Loucy (cell line): ENCODE results near the gene LCN9.

Experiments used
- H2AFZ ChIP-seq: fragments of 200-600 bp; sonication (generic); 2 replicates; pipeline ENCODE4 v1.6.0; 2016; ENCODE audit warnings: antibody characterized with exemption, mild to moderate bottlenecking, low read length, moderate library complexity
- H3F3A ChIP-seq: fragments of 200-600 bp; 2 replicates; pipeline ENCODE4 v1.6.0; 2016; ENCODE audit warnings: antibody characterized with exemption, low read depth, mild to moderate bottlenecking
- H3K27me3 ChIP-seq: fragments of 200-600 bp; sonication (generic); 2 replicates; pipeline ENCODE4 v1.6.1; 2014; ENCODE audit warnings: low read length, mild to moderate bottlenecking; ENCODE audit not compliant: insufficient read depth, poor library complexity, severe bottlenecking
- H3K36me3 ChIP-seq: fragments of 200-600 bp; sonication (generic); 2 replicates; pipeline ENCODE4 v1.6.1; 2016; ENCODE audit warnings: low read length; ENCODE audit not compliant: insufficient read depth
- H3K4me1 ChIP-seq: fragments of 200-600 bp; sonication (generic); 2 replicates; pipeline ENCODE4 v1.5.1; 2014; ENCODE audit warnings: low read length, mild to moderate bottlenecking; ENCODE audit not compliant: insufficient read depth, poor library complexity, severe bottlenecking
- H3K4me2 ChIP-seq: fragments of 200-600 bp; sonication (generic); 2 replicates; pipeline ENCODE4 v1.6.0; 2014; ENCODE audit warnings: antibody characterized with exemption, low read length, low read depth, mild to moderate bottlenecking; ENCODE audit not compliant: poor library complexity, severe bottlenecking
- H3K4me3 ChIP-seq: fragments of 200-600 bp; sonication (generic); 2 replicates; pipeline ENCODE4 v1.5.1; 2014; ENCODE audit warnings: low read length, mild to moderate bottlenecking, mixed read lengths; ENCODE audit not compliant: poor library complexity, severe bottlenecking
- H3K79me2 ChIP-seq: fragments of 200-600 bp; sonication (generic); 2 replicates; pipeline ENCODE4 v1.6.1; 2014; ENCODE audit warnings: low read length; ENCODE audit not compliant: insufficient read depth
- H3K9ac ChIP-seq: fragments of 200-600 bp; sonication (generic); 2 replicates; pipeline ENCODE4 v1.6.0; 2014; ENCODE audit warnings: mild to moderate bottlenecking, low read depth, low read length, moderate library complexity; ENCODE audit not compliant: poor library complexity, severe bottlenecking
- H3K9me2 ChIP-seq: fragments of 200-600 bp; sonication (generic); replicated peaks from 2 replicates; pipeline ENCODE4 v1.6.1; 2016; ENCODE audit warnings: low read depth, low read length, mixed read lengths
- H3K9me3 ChIP-seq: fragments of 200-600 bp; sonication (generic); 2 replicates; pipeline ENCODE4 v1.6.1; 2014; ENCODE audit warnings: mild to moderate bottlenecking, antibody characterized with exemption, low read length, low read depth; ENCODE audit not compliant: insufficient read depth
- H4K20me1 ChIP-seq: fragments of 200-600 bp; sonication (generic); 2 replicates; pipeline ENCODE4 v1.6.0; 2014; ENCODE audit warnings: antibody characterized with exemption, low read length, mild to moderate bottlenecking; ENCODE audit not compliant: insufficient read depth, poor library complexity, severe bottlenecking
- EZH2phosphoT487 ChIP-seq: fragments of 200-600 bp; IDR thresholded peaks from 2 replicates; pipeline ENCODE4 v1.6.1; 2018; ENCODE audit warnings: antibody characterized with exemption, mild to moderate bottlenecking, moderate library complexity, borderline replicate concordance
- TF ChIP-seq, protein P1 (sequence below): fragments of 200-600 bp; sonication (generic); conservative IDR thresholded peaks from 2 replicates; pipeline ENCODE4 v1.5.1; 2014; ENCODE audit warnings: mild to moderate bottlenecking, antibody characterized with exemption, low read length

Gene LCN9

DNA sequence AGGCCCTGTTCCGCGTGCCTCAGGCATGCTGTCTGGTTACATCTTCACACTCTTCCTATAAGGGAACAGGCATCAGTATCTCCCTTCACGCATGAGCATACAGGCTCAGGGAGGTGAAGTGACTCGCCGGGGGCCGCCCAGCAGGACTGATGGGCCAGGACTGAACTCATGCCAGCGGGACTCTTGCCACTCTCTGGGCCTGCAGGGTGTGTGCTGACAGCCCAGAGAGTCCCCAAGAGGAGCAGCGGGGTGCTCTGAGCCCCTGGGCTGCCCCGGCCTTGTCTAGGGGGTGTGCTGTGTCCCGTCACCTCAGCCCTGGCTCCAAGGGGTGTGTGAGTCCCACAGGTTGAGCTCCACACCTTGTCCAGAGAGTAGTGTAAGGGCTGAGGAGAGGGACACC is 48.8 kb downstream of the LCN9 start:
- no peak overlapping the region for H2AFZ ChIP-seq
- no peak overlapping the region for H3K4me2 ChIP-seq
- H3K9ac ChIP-seq = no peak overlapping the region
- no peaks in the 10 kb centered on the region for H3K4me1 ChIP-seq
- no peak for TF ChIP-seq EZH2phosphoT487
- TF ChIP-seq, protein P1, sequence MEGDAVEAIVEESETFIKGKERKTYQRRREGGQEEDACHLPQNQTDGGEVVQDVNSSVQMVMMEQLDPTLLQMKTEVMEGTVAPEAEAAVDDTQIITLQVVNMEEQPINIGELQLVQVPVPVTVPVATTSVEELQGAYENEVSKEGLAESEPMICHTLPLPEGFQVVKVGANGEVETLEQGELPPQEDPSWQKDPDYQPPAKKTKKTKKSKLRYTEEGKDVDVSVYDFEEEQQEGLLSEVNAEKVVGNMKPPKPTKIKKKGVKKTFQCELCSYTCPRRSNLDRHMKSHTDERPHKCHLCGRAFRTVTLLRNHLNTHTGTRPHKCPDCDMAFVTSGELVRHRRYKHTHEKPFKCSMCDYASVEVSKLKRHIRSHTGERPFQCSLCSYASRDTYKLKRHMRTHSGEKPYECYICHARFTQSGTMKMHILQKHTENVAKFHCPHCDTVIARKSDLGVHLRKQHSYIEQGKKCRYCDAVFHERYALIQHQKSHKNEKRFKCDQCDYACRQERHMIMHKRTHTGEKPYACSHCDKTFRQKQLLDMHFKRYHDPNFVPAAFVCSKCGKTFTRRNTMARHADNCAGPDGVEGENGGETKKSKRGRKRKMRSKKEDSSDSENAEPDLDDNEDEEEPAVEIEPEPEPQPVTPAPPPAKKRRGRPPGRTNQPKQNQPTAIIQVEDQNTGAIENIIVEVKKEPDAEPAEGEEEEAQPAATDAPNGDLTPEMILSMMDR = no peak
- no peaks in the 10 kb centered on the region for H4K20me1 ChIP-seq
- no peaks in the 10 kb centered on the region for H3K27me3 ChIP-seq
- no peaks in the 10 kb centered on the region for H3K79me2 ChIP-seq
- H3K9me3 ChIP-seq = no peaks in the 10 kb centered on the region; the same call in 1 of the 2 replicates
- no peaks in the 10 kb centered on the region for H3K36me3 ChIP-seq
- H3K9me2 ChIP-seq = no peaks in the 10 kb centered on the region
- no peak overlapping the region for H3K4me3 ChIP-seq
- no peaks in the 10 kb centered on the region for H3F3A ChIP-seq

DNA sequence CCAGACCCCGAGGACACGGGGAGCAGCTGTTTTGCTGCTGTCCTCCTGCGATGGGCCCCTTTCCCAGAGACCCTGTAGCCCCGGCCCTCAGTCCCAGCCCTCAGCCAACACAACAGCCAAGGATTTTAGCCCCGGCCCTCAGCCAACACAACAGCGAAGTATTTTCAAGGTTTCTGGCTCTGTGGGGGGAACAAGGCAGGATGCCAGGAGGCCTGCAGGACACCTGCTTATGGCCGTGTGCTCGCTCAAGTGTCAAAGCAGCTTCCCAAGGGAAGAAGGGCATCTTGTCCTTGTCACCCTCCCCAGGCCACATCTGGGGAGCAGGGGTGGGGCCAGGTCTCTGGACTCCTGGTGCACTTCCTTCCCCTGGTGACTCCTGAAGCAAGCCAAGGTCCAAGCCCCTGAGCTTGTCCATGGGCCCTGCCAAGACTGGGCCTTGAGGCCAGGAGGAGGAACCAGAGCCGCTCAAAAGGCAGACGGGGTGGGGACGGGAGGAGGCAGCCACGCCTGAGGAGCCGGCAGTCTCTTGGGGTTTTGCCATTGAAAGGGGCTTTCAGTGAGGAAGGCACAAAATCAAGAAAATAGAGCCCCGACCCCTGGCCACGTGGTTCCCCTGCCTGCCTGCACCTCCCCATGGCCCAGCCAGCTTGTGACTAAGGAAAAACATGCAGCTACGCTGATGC is 49.6 kb downstream of the LCN9 start:
- Histone ChIP-seq H2AFZ (no peak overlapping the region), H3K4me1 (no peaks in the 10 kb centered on the region), H3K4me3 (no peak overlapping the region), H3K9me2 (no peaks in the 10 kb centered on the region), H3K9me3 (no peaks in the 10 kb centered on the region; the same call in 1 of the 2 replicates), H3K36me3 (no peaks in the 10 kb centered on the region), H3K27me3 (no peaks in the 10 kb centered on the region), H4K20me1 (no peaks in the 10 kb centered on the region), H3F3A (no peaks in the 10 kb centered on the region), H3K4me2 (no peak overlapping the region), H3K79me2 (no peaks in the 10 kb centered on the region), H3K9ac (no peak overlapping the region)
- TF ChIP-seq EZH2phosphoT487 = no peak
- TF ChIP-seq, protein P1 = no peak

DNA sequence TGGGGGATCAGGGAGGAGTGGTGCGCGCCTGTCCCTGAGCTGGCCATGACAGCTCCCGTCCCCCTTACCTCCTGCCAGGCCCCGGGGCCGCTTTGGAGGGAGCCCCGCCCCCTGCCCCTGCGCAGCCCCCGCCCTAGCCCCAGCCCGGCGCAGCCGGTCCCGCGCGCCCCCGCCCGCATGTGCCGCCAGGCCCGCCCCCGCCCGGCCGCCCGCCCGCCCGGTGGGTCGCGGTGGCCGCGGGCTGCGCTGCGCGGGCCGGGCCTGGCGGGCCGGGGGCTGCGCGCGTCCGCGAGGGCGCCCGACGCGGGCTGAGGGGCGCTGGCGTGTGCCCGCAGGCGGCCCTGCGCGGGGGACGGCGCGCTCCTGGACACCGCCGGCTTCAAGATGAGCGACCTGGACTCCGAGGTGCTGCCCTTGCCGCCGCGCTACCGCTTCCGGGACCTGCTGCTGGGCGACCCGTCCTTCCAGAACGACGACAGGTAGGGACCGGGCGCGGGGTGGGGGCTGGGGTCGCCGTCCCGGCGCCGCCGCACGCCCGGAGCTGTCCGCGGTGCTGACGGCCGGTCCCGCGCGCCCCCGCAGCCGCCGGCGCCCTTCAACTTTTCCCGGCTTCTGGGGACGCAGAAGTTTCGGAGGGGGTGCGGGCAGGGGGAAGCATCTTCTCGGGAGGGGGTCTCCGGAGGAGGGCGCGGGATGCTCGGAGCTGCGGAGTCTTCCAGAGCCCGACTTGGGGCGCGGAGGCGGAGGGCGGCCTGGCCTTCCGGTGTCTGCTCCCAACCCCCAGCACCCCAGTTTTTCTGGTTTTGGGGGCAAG is 51.3 kb downstream of the LCN9 start:
- H3K4me1 ChIP-seq = no peaks in the 10 kb centered on the region
- no peaks in the 10 kb centered on the region for H3K36me3 ChIP-seq
- no peak overlapping the region for H3K4me2 ChIP-seq
- no peaks in the 10 kb centered on the region for H4K20me1 ChIP-seq
- H3K79me2 ChIP-seq = no peaks in the 10 kb centered on the region
- no peaks in the 10 kb centered on the region for H3K27me3 ChIP-seq
- H3K9me2 ChIP-seq = no peaks in the 10 kb centered on the region
- H3K9ac ChIP-seq = no peak overlapping the region
- TF ChIP-seq, protein P1 = no peak
- no peak for TF ChIP-seq EZH2phosphoT487
- H3K4me3 ChIP-seq = no peak overlapping the region
- H3F3A ChIP-seq = no peaks in the 10 kb centered on the region
- no peak overlapping the region for H2AFZ ChIP-seq
- H3K9me3 ChIP-seq = no peaks in the 10 kb centered on the region; the same call in 1 of the 2 replicates
